Fibroblast of lung (primary cell): ENCODE measurements around the gene ZKSCAN1.

Source experiments
- CTCF ChIP-seq, 2 donors: IDR thresholded peaks in 1 of 2; conservative IDR thresholded peaks in 1 of 2; 1 replicate in 1 of 2; 2 replicates in 1 of 2; pipeline ENCODE4 v1.5.1; 2011 to 2012; ENCODE audit warnings: low read length in 2 of 2, control low read depth in 1 of 2, inconsistent platforms in 1 of 2, low read depth in 1 of 2, mild to moderate bottlenecking in 1 of 2
- EZH2 ChIP-seq: IDR thresholded peaks from 2 replicates; pipeline ENCODE4 v1.5.1; 2012; ENCODE audit warnings: low read length, control low read depth, mild to moderate bottlenecking; ENCODE audit errors: missing control alignments

- TF ChIP-seq CTCF (conservative IDR thresholded peaks at IDR 0.05 in 1 of 2, IDR thresholded peaks at IDR 0.05 in 1 of 2; ENCODE audit: low read depth in 1 of 2, low read length in 2 of 2) (no peak), EZH2 (no peak)
Observed at GRCh38 chr7:100015232-100016214, at the start of gene ZKSCAN1.
